ENCODE results near the gene PPP1R16B. TPM values are rescaled to one million over a fixed set of nuclear protein-coding genes. Genes with fewer than 3 reads are reported as not detected.

Gene PPP1R16B
- total RNA-seq, 4 donors from 2014 or later: 1.8 to 11.1 (median 7.0) TPM

- TF ChIP-seq POLR2A (IDR thresholded peaks at IDR 0.05) (no peak), POLR2AphosphoS5 (IDR thresholded peaks at IDR 0.05) (no peak), CTCF (IDR thresholded peaks at IDR 0.05) (no peak)
- Histone ChIP-seq H3K27ac (no peak overlapping the region), H3K27me3 (no peaks in the 10 kb centered on the region), H3K9me3 (no peaks in the 10 kb centered on the region), H3K4me3 (no peak overlapping the region), H3K36me3 (peaks cover 0 to 51% (median 19%) of the 10 kb centered on the region in 4 donors), H3K4me1 (no peaks in the 10 kb centered on the region)
- 80 to 90% methylated on average over 1 to 3 of the region's 3 CpGs for WGBS, 2 donors (ENCODE audit: low coverage in 1 of 2)
- intact Hi-C loops (cut with DNase I; ENCODE audit: low total_unique reads) (no loop called here), in situ Hi-C loops (cut with MboI; ENCODE audit: low pct_ligation_motif_present in 1 of 4, low pct_unique_long_range_greater_than_20kb in 1 of 4, low sequenced_read_pairs in 3 of 4) (no loop called here)
- DNase-seq: no peak
Measured at GRCh38 chr20:38770546-38770945, 35.0 kb upstream of the PPP1R16B start.

- Histone ChIP-seq H3K27ac (no peak overlapping the region), H3K4me3 (no peak overlapping the region), H3K36me3 (peaks cover 0 to 50% (median 19%) of the 10 kb centered on the region in 4 donors), H3K27me3 (no peaks in the 10 kb centered on the region), H3K9me3 (no peaks in the 10 kb centered on the region), H3K4me1 (no peaks in the 10 kb centered on the region)
- TF ChIP-seq POLR2A (IDR thresholded peaks at IDR 0.05) (no peak), EP300 (IDR thresholded peaks at IDR 0.05; ENCODE audit: low read depth) (no peak), CTCF (IDR thresholded peaks at IDR 0.05) (no peak), POLR2AphosphoS5 (IDR thresholded peaks at IDR 0.05) (no peak)
- no peak for DNase-seq
- 73 to 100% methylated on average over 1 to 7 of the region's 7 CpGs for WGBS, 2 donors (ENCODE audit: low coverage in 1 of 2)
- intact Hi-C loops (cut with DNase I; ENCODE audit: low total_unique reads): no loop called here
- in situ Hi-C loops (cut with MboI; ENCODE audit: low pct_ligation_motif_present in 1 of 4, low pct_unique_long_range_greater_than_20kb in 1 of 4, low sequenced_read_pairs in 3 of 4): no loop called here
Measured at GRCh38 chr20:38770970-38771369, 34.5 kb upstream of the PPP1R16B start.

GRCh38 chr20:38771621-38772020 is 33.9 kb upstream of the PPP1R16B start:
- Histone ChIP-seq H3K27me3 (no peaks in the 10 kb centered on the region), H3K27ac (no peak overlapping the region), H3K4me1 (no peaks in the 10 kb centered on the region), H3K36me3 (peaks cover 0 to 48% (median 17%) of the 10 kb centered on the region in 4 donors), H3K9me3 (no peaks in the 10 kb centered on the region), H3K4me3 (no peak overlapping the region)
- in situ Hi-C loops (cut with MboI; ENCODE audit: low pct_ligation_motif_present in 1 of 4, low pct_unique_long_range_greater_than_20kb in 1 of 4, low sequenced_read_pairs in 3 of 4): no loop called here
- intact Hi-C loops (cut with DNase I; ENCODE audit: low total_unique reads): no loop called here
- TF ChIP-seq CTCF (IDR thresholded peaks at IDR 0.05) (no peak), POLR2AphosphoS5 (IDR thresholded peaks at IDR 0.05) (no peak), EP300 (IDR thresholded peaks at IDR 0.05; ENCODE audit: low read depth) (no peak), POLR2A (IDR thresholded peaks at IDR 0.05) (no peak)
- no peak for DNase-seq
- WGBS, 2 donors (ENCODE audit: low coverage in 1 of 2): 95 to 100% methylated on average over 1 to 7 of the region's 7 CpGs

GRCh38 chr20:38774167-38774566 is 31.3 kb upstream of the PPP1R16B start:
- Histone ChIP-seq H3K9me3 (no peaks in the 10 kb centered on the region), H3K27ac (no peak overlapping the region), H3K4me1 (no peaks in the 10 kb centered on the region), H3K4me3 (no peak overlapping the region), H3K27me3 (no peaks in the 10 kb centered on the region), H3K36me3 (peaks cover 0 to 38% (median 10%) of the 10 kb centered on the region in 4 donors)
- intact Hi-C loops (cut with DNase I; ENCODE audit: low total_unique reads) (no loop called here), in situ Hi-C loops (cut with MboI; ENCODE audit: low pct_ligation_motif_present in 1 of 4, low pct_unique_long_range_greater_than_20kb in 1 of 4, low sequenced_read_pairs in 3 of 4) (no loop called here)
- no peak for DNase-seq
- no peak for TF ChIP-seq EP300 (IDR thresholded peaks at IDR 0.05; ENCODE audit: low read depth)
- no peak for TF ChIP-seq CTCF (IDR thresholded peaks at IDR 0.05)
- no peak for TF ChIP-seq POLR2A (IDR thresholded peaks at IDR 0.05)
- no peak for TF ChIP-seq POLR2AphosphoS5 (IDR thresholded peaks at IDR 0.05)
- WGBS, 2 donors (ENCODE audit: low coverage in 1 of 2): 94 to 95% methylated on average over 2 of the region's 2 CpGs

All from transverse colon (tissue), 4 donors.